ENCODE results near the gene FPGS. TPM values are rescaled to one million over a fixed set of nuclear protein-coding genes. Genes with fewer than 3 reads are reported as not detected.
A peak's percentile ranks its signal among the peaks of the same experiment; 100 is the strongest.

Gene FPGS
- total RNA-seq, 1 donor, result 98.1 TPM

DNA sequence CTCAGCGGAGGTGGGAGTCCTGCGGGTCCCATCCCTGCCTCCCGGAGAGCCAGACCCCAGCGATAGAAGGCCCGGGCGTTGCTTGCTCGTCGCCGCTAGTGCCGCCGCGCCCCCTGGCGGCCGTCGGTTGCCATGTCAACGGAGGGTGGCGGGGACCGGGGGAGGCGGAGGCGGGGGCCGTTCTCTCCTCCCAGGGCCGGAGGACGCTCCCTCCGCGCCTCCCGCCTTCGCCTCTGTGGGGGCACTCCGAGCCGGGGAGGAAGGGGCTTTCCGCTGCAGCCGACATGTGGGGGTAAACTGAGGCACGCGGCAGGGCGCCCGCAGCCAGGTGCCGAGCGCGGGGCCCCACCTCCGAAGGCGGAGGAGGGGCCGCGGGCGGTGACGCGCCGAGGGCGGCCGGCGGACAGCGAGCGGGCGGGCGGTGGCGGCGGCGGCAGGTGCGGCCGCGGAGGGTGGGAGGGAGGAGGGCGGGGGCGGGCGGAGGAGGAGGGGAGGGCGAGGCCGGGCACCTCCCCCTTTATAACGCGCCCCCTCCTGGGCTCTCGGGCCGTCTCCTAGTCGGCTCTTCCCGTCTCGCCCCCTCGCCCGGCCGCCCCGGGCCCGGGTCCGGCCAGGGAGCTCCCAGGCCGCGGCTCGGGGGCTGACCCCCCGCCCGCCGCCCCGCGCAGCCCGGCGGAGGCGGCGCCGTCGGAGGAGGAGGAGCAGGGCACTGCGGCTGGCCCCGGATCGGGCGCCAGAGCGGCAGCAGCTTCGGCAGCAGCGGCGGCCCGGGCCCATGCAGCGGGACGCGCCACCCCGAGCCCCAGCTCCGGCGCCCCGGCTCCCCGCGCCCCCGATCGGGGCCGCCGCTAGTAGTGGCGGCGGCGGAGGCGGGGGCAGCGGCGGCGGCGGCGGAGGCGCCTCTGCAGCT lies 17.4 kb upstream of the FPGS start:
- peaks cover 9% of the 10 kb centered on the region for H3K4me1 ChIP-seq (ENCODE audit: insufficient read depth, low read length)
- peak; percentile 100 for DNase-seq (ENCODE audit: insufficient read length, low spot score, missing footprints)
- peaks cover 45% of the 10 kb centered on the region for H3K79me2 ChIP-seq (ENCODE audit: insufficient read depth, low read length)
- H3K27me3 ChIP-seq (ENCODE audit: insufficient read depth, low read length), result no peaks in the 10 kb centered on the region
- H3K9me3 ChIP-seq (ENCODE audit: low read depth, low read length), result no peaks in the 10 kb centered on the region
- H3K36me3 ChIP-seq (ENCODE audit: insufficient read depth, low read length), result peaks cover 32% of the 10 kb centered on the region
- H3K4me2 ChIP-seq (ENCODE audit: insufficient read depth, low read length), result peak overlapping the region; percentile 67
- H3K27ac ChIP-seq (ENCODE audit: low read depth, low read length), result no peak overlapping the region
- TF ChIP-seq, protein P1, sequence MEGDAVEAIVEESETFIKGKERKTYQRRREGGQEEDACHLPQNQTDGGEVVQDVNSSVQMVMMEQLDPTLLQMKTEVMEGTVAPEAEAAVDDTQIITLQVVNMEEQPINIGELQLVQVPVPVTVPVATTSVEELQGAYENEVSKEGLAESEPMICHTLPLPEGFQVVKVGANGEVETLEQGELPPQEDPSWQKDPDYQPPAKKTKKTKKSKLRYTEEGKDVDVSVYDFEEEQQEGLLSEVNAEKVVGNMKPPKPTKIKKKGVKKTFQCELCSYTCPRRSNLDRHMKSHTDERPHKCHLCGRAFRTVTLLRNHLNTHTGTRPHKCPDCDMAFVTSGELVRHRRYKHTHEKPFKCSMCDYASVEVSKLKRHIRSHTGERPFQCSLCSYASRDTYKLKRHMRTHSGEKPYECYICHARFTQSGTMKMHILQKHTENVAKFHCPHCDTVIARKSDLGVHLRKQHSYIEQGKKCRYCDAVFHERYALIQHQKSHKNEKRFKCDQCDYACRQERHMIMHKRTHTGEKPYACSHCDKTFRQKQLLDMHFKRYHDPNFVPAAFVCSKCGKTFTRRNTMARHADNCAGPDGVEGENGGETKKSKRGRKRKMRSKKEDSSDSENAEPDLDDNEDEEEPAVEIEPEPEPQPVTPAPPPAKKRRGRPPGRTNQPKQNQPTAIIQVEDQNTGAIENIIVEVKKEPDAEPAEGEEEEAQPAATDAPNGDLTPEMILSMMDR (IDR thresholded peaks at IDR 0.05; ENCODE audit: extremely low read depth, low read depth, low read length), result peak; percentile 51
- H4K20me1 ChIP-seq (ENCODE audit: insufficient read depth, low read length), result peaks cover 42% of the 10 kb centered on the region
- H2AFZ ChIP-seq (ENCODE audit: low read length), result peak overlapping the region; percentile 60
- H3K4me3 ChIP-seq (ENCODE audit: insufficient read depth, low read length), result peak overlapping the region; percentile 98

DNA sequence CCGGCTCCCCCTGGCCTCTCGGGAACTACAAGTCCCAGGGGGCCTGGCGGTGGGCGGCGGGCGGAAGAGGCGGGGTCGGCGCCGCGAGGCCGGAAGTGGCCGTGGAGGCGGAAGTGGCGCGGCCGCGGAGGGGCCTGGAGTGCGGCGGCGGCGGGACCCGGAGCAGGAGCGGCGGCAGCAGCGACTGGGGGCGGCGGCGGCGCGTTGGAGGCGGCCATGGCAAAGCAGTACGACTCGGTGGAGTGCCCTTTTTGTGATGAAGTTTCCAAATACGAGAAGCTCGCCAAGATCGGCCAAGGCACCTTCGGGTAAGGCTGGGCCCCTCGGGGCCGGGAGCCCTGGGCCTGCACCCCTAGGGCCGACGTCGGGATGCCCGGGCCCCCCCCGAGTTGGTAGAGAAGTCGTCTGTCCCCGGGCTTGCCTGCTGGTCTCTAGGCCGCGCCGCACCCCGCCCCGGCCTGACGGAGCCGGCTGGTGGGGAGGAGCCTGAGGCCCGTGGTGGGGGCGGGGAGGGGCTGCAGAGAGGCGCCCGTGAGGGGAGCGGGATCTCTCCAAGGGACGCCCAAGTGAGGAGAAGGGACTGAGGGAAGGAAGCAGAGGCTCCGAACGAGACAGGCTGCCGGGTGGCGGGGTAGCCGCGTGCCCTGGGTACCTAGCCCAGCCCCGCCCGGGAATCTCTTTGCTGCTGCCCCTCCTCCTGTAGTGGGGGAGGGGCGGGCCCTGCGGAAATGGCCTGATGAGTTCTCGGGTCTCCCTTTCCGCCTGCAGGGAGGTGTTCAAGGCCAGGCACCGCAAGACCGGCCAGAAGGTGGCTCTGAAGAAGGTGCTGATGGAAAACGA lies 16.5 kb upstream of the FPGS start, which contains the start of gene CDK9:
Gene CDK9 (plus strand): TSS at position 102 of the 840 bp plus-strand sequence. CDS start 115 bp downstream, at position 217.
- Histone ChIP-seq H3K9me3 (ENCODE audit: low read depth, low read length) (no peaks in the 10 kb centered on the region), H3K27me3 (ENCODE audit: insufficient read depth, low read length) (no peaks in the 10 kb centered on the region), H4K20me1 (ENCODE audit: insufficient read depth, low read length) (peaks cover 50% of the 10 kb centered on the region), H3K4me3 (ENCODE audit: insufficient read depth, low read length) (peak within 1 kb of the TSS; percentile 98), H3K4me1 (ENCODE audit: insufficient read depth, low read length) (peaks cover 9% of the 10 kb centered on the region), H3K27ac (ENCODE audit: low read depth, low read length) (peak within 1 kb of the TSS; percentile 66), H3K4me2 (ENCODE audit: insufficient read depth, low read length) (peak within 1 kb of the TSS; percentile 91), H3K79me2 (ENCODE audit: insufficient read depth, low read length) (peaks cover 52% of the 10 kb centered on the region), H3K36me3 (ENCODE audit: insufficient read depth, low read length) (peaks cover 41% of the 10 kb centered on the region), H2AFZ (ENCODE audit: low read length) (peak within 1 kb of the TSS; percentile 60)
- TF ChIP-seq, protein P1 (IDR thresholded peaks at IDR 0.05; ENCODE audit: extremely low read depth, low read depth, low read length), result no peak
- DNase-seq (ENCODE audit: insufficient read length, low spot score, missing footprints), result peak; percentile 100

DNA sequence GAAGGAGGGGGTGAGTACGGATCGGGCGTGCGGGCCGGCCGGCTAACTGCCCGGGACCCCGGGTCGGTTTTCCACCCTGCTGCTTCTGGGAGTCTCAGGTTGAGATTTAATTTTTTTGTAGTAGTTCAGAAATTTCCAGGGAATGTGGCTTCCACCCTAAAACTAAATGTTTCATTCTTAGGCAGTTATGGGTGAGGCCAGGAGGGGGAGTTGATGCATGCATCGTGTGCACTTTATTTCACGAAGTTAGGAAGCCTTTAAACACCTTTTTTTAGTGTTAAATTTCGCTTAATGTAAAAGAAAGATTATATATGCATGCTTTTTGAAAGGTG lies 15.9 kb upstream of the FPGS start:
- Histone ChIP-seq H3K9me3 (ENCODE audit: low read depth, low read length) (no peaks in the 10 kb centered on the region), H3K79me2 (ENCODE audit: insufficient read depth, low read length) (peaks cover 52% of the 10 kb centered on the region), H2AFZ (ENCODE audit: low read length) (no peak overlapping the region), H3K27me3 (ENCODE audit: insufficient read depth, low read length) (no peaks in the 10 kb centered on the region), H4K20me1 (ENCODE audit: insufficient read depth, low read length) (peaks cover 50% of the 10 kb centered on the region), H3K4me1 (ENCODE audit: insufficient read depth, low read length) (peaks cover 9% of the 10 kb centered on the region), H3K4me2 (ENCODE audit: insufficient read depth, low read length) (peak overlapping the region; percentile 91), H3K36me3 (ENCODE audit: insufficient read depth, low read length) (peaks cover 46% of the 10 kb centered on the region), H3K4me3 (ENCODE audit: insufficient read depth, low read length) (peak overlapping the region; percentile 98), H3K27ac (ENCODE audit: low read depth, low read length) (peak overlapping the region; percentile 66)
- DNase-seq (ENCODE audit: insufficient read length, low spot score, missing footprints), result peak; percentile 96
- TF ChIP-seq, protein P1 (IDR thresholded peaks at IDR 0.05; ENCODE audit: extremely low read depth, low read depth, low read length), result peak; percentile 54

All from osteoblast (primary cell).